DMS53 treated with DMSO at 0.1 percent for 48 hours (cell line): ENCODE measurements around the gene WDR54.
"Not testable (repeated sequence)": the region's sequence is repeated elsewhere in the genome, so short reads cannot be mapped to it uniquely, and the experiment has no call there.

Source experiments
- DNase-seq: peaks from one replicate; lab custom pipeline; 2025; ENCODE audit not compliant: unreplicated experiment; lab: John Stamatoyannopoulos, UW

Gene WDR54

DNA sequence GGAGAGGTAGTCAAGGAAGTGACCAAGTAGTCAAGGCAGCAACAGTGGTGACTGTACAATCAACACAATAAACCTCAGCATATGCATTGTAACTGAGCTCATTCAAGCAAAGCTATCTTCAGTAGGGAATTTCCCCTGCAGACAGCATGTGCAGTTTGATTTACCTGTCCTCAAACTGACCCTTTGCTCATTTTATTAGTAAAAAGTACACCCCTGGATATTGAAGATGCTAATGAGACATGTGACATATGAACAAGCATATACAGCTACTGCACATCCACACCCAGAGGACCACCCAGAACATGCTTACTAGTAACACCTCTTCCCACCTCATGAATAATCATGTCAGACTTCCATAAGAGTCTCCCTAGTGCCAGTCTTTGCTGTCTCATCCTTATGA is 15.5 kb upstream of the WDR54 start:
- peak; percentile 8 for DNase-seq

DNA sequence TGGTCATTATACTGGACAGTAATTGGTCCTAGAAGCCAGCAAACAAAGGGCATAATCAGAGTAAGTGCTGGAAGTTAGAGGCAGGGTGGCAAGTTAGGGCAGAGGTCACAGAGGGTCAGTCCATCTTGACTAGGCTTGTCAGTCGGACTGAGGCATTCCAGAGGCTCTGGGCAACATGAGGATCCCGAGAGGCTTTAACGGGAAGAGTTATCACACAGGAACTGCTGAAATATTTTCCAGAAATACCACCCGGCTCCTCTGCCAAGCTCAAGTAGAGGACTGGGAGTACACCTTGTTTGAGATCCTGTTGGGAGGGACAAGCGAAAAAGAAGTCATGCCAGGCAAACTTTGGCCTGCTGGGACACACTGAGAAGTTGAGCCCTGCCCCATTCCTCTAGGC is 13.8 kb upstream of the WDR54 start:
- no peak for DNase-seq

DNA sequence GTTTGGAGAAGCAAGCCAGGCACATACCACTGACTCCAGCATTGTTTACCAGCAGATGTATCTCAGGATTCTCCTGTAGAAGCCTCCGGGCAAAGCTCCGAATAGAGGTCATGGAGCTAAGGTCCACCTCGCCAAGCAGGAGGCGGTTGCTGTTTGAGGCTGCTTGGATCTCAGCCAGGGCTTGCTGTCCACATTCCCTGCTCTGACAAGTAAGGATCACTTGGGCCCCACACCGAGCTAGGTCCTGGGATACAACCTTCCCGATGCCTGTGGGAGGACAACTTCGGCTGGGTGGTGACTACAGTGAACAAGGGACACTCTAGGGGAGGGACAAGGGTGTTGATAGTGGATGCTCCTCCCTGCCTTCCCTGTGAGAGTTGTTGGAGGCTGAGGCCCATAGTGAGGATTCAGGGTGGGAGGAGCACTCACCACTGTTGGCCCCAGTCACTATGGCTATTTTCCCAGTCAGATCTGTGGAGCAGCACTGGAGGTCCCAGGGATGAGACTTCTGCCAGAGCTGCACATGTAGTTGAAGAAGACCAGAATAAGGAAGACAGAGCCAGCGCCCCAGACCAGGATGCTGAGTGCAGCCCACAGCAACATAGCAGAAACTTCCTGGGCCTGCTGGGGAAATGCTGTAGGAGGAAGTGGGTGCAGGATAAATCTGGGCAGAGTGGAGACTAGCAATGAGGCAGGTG is 8.4 kb upstream of the WDR54 start:
- DNase-seq, result no peak

DNA sequence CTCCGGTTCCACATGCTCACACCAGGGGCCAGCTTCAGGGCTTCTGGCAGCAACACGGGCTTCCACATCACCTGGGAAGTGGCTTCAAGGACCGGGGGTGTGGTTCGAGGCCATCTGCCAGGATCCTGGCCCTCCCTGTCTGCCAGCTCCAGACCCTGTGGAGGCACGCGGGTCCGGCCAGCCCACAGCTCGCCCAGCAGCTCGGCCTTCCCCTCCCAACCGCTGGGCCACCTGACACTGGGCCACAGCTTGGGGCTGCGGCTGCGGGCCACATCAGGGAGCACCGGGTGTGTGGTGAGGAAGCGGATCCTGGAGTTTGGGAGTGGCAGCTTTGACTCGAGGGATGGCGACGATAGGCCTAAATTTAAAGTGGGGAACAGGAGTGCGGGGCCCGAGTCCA is 7.1 kb upstream of the WDR54 start:
- DNase-seq, result peak; percentile 24

DNA sequence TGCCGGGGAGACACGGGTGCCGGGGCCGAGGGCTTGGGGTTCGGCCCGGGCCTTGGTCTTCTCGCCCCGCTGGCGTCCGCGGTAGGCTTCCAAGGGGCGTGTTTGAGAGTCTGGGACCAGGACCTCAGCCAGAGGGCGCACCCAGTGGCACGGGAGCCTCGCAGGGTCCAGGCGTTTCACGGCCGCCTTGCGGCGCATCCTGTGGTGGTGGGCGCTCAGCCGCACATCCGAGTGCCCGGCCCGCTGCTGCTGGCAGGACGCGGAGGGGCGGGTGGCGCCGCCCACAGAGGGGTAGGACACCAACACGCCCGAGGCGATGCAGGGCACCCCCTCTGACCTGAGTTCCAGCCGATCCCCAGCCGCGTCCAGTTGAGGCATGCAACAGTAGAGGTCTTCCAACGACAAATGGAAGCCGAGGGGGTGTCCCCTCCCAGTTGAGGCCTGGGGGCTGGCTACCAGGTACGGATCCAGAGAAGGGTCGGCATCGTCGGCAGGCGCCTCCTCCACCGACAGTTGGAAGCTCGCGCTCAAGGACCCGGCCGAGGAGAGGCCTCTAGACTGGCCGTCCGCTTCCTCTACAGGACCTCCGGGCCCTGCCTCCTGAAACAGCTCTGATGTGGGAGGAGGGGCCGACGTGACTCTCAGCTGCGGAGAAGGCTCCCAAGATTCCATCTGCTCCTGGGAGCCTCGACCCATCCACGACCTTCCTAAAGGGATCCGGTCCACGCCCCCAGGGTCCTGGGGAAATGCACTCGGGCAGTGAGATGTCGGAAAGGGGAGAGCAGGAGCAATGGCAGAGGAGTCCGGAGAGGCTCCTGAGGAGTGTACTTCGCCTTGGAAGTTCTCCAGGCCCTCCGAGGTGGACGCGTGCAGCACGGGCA is 6.4 kb upstream of the WDR54 start:
- peak; percentile 63 for DNase-seq

DNA sequence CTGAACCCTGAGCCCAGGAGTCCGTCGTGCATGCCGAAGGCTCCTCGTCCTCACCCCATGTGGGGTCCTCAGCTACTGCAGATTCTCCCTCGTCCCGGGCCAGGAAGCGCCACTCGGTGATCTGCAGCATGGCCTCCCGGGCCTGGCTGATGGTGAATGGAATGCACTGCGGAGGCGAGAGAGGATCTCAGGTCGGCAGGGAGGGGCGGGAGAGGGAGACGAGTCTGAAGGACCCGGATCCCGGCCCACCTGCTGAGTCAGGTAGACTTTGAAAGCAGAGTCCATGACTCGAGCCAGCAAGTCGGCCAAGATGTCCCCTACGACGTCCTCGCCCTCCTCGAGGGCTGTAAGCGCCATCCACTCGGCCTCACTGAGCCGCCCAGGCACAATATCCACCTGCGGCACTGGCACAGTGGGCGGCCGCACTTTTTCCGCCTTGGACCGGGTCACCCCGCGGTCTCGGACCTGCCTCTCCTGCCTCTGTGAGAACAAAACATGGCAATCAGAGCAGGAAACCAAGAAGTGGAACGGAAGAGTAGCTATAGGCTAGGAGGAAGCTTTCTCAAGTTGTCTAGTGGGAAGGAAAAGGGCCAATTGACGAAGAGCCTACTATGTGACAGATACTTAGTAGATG is 5.7 kb upstream of the WDR54 start:
- peak; percentile 31 for DNase-seq

DNA sequence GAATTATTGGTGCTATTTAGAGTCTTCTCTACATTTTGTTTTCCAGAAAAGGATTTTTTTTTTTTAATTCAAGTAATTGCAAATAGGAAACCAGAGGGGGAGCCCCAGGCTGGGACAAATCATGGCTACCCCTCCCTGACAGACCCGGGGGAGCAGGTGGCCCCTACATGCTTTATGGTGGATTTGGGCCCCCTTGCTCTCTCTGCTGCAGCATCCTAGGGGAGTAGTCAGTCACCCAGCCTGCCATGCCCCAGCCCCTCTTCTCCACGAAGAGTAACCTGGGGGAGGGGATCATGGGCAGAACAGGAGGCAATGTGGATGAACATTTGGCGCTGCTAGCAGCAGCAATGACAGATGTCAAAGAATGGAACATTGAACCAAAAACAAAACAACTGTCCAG is 4.8 kb upstream of the WDR54 start:
- DNase-seq, result no peak

DNA sequence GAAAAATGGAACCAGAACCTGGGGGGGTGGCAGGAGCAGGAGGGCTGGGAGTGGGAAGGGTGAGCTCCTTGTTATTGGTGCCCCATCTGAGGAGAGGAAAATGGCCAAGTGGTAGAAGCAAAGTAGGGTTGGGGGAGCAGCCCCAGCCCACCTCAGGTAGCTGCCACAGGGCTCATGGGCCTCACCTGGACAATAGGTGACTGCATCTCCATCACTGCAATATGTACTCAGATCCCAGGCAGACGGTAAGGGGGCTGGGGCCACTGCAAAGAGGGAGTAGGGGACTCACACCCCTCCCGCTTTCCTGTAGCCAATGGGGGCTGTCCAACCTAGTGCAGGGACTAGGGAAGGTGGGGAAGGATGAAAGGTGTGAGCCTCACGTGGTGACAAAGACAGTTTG is 4.3 kb upstream of the WDR54 start:
- no peak for DNase-seq

DNA sequence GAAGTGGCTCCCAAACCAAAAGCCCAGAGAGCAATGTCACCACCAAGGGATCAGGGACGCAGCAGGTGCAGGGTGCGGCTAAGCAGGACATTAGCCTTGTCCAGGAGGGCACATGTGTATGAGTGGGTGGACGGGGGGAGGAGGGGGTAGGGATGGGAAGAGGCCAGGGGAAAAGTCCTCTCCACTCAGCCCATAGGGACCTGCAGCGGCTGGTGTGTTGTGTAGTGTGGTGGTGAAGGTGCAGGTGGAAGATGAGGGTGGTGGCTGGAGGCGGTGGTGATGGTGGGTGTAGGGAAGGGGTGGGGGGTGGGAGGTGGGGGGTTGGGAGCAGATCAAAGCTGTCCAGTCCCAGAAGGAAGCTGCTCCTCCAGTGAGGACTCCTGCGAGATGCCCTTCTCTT is 3.8 kb upstream of the WDR54 start:
- DNase-seq, result no peak

DNA sequence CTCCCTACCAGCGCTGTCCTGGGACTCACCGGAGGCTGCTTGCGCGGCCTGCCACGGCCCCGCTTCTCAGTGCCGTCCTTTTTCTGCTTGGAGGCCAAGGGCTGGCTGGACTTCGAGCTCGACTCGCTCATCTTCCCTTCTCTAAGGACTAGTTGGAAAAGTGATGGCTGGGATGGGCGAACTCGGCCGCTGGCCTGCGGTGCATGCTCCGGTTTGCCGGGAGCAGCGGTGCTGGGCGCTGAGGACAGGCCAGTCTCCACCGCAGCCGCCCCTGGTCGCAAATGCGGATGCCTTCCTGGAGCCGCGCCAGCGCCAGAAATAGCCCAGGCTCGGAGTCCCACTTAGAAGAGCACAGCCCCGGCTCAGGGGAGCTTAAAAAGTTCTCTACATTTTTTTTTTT is 3.2 kb upstream of the WDR54 start:
- no peak for DNase-seq

DNA sequence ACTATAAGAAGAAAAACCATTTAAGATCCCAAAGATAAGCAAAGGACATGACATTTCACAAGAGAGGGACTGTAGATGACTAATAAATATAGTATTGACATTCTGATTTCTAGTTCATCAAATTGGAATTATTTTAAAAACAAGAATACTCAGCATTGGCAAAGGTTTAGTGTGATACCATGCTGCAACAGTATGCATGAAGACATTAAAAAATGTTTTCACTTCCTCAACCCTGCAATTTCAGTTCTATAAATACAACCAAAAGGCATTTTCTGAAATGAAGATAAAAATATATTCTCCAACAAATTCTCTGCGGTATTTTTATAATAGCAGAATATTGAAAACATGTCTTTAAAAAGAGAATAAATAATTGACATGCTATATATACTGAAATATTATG is 2.2 kb upstream of the WDR54 start:
- DNase-seq, result no peak

DNA sequence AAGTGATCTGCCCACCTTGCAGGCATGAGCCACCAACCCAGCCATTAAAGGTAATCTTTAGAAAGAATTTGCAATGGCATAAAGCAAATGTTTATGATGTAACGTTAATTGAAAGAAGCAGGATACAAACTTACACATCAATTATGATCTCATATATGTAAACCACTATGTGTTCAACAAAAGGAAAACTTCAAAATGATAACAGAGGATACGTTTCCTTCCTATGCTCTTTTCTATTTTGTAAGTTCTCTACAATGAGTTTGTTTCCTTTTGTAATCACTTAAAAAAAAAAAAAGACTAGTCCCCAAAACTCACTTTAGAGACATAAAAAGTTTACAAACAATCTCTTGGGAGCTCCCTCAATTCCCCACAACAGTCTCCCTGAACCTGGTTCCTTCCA is 1.5 kb upstream of the WDR54 start:
- no peak for DNase-seq

DNA sequence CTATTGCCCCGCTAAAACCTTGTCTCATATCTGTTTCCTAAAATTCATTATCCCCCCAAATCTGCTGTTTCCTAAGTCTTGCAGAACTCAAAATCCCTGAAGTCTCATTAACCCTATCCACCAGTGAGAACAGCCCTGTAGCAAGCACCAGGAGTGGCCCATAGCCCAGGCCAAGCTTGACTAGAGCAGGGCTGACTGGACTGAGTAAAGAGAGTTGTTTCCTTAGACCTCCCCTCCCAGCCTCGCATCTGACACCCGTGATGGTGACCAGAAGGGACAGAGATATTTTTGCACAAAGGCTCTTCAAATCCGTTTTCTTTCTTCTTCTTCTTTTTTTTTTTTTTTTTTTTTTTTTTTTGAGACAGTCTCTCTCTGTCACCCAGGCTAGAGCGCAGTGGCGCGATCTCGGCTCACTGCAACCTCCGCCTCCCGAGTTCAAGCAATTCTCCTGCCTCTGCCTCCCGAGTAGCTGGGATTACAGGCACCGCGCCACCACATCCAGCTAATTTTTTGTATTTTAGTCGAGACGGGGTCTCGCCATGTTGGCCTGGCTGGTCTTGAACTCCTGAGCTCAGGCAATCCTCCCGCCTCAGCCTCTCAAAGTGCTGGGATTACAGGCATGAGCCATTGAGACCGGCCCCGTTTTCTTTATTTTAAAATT is 957 bp upstream of the WDR54 start:
- DNase-seq, result not testable (repeated sequence)

DNA sequence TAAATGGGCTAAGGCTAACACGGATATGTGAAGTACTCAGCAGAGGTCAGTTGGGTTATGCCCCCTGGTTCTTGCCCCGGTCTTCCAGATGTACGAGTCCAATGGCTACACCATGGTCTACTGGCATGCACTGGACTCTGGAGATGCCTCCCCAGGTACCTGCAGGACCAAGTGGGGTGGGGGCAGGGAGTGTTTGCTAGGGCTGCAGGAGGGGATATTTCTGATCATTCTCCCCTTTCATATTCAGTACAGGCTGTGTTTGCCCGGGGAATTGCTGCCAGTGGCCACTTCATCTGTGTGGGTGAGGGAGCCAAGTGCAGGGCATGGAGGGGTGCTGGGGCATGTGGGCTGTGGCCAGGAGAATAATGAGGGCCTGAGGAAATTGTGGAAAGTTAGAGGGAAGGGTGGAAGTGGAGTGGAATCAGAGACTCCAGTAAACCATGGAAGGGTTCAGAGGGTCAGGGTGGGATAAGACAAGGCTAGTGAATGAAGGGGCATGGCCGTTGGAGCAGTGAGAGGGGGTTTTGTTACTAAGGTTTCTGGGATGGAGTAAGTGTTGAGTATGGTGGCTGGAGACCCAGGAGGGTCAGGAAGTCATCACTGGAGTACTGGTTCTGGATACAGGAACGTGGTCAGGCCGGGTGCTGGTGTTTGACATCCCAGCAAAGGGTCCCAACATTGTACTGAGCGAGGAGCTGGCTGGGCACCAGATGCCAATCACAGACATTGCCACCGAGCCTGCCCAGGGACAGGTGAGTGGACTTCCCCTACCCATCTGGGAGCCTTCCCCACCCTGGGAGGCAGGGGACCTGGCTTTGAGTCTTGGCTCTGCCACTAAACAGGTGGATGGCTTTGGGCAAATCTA is 1.9 kb downstream of the WDR54 start:
- DNase-seq, result no peak

DNA sequence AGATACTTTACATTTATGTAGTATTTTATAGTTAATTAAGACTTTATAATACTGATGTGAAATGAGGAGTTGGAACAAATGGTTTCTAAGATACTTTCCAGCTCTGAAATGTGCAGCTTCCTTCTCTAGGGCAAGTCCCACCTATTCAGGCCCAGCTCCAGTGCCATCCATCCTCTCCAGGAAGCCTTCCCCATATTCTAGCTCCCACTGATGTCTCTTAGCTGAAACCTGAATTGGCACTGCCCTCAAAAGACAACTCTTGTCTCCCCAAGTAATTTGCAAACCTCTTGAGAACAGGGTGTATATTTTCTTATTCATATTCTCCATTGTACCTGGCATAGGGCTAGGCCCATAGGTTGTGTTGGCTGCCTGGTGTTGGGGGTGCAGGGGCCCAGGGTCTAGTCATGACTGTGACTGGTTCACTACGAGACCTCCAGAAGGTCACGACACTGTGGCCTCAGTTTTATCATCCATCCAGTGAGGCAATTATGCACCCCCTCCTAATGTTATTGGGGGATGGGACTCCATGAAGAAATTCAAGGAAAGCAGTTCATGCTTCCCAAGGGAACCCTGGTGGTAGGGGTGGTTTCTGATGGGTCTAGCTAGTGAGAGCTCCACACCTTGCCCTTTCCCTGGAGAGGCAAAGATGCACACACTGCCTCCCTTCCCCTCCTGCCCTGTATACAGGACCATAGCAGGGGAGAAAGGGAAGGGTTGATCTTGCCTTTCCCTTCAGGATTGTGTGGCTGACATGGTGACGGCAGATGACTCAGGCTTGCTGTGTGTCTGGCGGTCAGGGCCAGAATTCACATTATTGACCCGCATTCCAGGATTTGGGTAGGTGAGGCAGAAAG is 2.8 kb downstream of the WDR54 start:
- no peak for DNase-seq

DNA sequence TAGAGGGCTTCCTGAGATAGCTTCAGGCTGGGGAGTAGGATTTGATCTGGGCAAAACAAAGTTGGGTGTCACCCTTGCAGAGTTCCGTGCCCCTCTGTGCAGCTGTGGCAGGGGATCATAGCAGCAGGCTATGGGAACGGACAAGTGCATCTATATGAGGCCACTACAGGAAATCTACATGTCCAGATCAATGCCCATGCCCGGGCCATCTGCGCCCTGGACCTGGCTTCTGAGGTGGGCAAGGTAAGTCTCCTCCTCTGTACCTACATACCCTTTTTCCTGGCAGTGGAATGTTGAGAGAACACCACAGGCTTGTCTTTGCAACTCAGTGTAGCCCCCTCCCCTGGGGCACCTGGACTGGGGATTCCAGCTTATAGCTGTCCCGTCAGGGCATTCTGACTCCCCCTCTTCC is 3.5 kb downstream of the WDR54 start:
- DNase-seq, result no peak

DNA sequence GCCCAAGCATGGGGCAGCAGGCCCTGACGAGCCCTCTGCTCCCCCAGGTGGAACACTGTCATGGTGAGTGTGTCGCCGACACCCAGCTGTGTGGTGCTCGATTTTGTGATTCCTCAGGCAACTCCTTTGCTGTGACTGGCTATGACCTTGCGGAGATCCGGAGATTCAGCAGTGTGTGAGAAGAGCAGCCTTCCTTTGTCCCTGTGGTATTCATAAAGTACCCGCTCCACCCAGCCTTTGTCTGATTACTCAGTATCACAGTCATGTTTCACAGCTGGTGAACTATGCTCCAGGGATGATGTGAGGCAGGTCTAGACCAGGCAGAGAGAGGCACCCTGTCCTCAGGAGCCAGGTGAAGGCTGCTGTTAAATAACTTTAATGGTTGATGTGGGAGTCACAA is 4.0 kb downstream of the WDR54 start:
- DNase-seq, result no peak

DNA sequence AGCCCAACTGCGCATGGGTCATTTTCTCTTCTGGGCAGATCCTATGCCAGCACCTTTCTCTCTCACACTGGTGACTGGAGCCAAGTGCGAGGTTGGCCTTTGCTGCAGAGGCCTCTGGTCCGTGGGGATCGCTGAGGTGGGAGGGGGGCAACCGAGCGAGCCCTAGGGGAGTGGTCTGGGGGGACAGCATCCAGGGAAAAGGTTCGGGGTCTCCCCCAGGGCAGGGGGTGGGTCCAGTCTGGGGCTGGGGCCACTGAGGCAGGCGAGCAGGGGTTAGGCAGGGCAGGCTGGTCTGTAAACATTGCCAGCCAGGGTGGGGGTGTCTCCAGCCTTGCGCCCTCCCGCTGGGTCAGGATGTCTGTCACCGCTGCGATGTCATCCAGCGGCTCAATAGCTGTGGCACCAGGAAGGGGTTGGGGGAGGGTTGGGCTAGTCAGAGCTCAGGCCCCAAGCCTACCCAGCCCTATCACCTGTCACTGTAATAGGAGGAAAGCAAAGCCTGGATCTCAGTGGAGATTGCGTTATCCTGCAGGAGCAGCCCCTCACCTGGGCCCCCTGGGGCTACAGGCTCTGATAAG is 4.7 kb downstream of the WDR54 start:
- DNase-seq, result no peak

DNA sequence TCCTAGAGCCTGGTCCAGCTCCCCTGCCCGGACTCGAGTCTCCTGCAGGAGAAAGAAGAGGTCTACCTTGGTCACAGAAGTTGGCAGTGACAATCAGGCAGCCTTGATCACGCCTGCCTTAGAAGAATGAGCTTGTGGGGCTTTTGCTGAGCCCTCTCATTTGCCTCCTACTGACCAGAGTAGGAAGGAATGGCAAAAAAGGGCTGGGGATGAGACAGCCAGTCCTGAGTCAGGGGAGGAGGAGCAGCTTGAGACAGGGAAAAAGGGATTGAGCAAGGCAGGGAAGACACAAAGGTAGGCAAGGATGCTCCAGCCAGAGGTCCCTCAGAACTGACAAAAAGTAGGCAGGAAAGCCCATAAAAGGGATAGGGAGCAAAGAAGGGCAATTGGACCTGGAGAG is 6.0 kb downstream of the WDR54 start:
- no peak for DNase-seq
